GM12801 (cell line): Measurements from ENCODE around the gene STX5.

ENCODE experiments used
- TF ChIP-seq, protein P1 (sequence below): IDR thresholded peaks from one replicate; pipeline ENCODE4 v1.5.1; 2011; ENCODE audit warnings: control low read depth; ENCODE audit not compliant: insufficient read length; ENCODE audit errors: extremely low read depth

Gene STX5

DNA sequence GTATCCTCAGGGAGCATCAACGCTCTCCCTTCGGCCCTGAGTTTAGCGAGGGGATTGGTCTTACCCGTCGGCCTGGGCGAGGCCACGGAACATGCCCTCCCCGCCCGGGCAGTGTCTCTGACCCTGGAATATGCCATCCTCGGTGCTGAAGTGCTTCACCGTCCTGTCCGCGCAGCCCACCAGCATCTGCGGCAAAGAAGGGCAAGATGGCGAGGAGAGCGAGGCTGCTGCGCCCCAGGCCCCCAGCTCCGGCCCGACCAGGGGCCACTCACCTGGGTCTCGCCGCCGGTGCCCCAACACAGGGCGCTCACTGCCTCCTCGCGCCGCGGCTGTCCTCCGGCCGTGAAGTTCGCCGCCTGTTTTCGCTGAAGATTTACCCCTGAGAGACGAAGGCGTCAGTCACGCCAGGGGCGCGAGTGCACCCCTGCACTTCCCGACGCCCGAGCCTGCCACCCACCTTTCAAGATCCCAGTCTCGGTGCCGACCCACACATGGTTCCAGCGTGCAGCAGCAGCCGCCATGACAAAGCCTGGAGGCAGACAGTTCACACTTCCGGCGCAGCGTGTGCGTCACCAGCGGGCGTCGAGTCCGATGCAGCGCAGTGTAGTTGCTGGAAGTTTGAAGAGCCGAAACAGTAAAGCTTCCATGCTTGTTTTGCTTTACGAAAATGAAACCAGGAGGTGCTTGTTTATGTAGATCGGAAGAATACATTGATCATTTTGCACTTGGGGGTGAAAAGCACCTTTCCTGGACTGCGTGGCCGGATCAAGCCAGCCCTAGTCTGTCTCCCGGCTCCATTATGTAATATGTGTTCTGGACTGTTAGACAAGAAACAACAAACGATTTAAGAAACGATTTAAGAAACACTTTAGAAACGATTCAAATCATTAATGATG, 7.4 kb upstream of the STX5 start, which contains the start of gene WDR74:
Gene WDR74 (minus strand): TSS at position 541 of the 896 bp plus-strand sequence. CDS start 20 bp downstream, at position 521.
- TF ChIP-seq, protein P1, sequence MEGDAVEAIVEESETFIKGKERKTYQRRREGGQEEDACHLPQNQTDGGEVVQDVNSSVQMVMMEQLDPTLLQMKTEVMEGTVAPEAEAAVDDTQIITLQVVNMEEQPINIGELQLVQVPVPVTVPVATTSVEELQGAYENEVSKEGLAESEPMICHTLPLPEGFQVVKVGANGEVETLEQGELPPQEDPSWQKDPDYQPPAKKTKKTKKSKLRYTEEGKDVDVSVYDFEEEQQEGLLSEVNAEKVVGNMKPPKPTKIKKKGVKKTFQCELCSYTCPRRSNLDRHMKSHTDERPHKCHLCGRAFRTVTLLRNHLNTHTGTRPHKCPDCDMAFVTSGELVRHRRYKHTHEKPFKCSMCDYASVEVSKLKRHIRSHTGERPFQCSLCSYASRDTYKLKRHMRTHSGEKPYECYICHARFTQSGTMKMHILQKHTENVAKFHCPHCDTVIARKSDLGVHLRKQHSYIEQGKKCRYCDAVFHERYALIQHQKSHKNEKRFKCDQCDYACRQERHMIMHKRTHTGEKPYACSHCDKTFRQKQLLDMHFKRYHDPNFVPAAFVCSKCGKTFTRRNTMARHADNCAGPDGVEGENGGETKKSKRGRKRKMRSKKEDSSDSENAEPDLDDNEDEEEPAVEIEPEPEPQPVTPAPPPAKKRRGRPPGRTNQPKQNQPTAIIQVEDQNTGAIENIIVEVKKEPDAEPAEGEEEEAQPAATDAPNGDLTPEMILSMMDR: no peak

DNA sequence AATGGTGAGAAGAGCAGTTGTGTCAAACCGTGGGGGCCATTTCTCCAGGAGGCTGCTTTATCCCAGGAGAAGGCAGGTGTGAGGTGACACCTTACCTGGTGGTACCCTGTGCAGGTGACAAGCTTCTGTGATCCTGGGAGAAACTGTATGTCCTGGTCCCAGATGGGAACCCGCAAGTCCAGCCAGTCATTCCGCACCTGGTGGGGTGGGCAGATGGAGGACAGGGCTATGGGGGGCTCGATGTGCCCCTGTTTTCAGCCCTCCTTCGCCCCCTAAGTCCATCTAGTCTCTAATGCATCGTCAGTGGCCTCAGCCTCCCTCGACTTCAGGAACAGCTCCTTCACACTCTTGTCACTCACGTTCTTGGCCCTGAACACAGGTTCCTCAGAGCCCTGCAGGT, 3.5 kb upstream of the STX5 start:
- TF ChIP-seq, protein P1: no peak

DNA sequence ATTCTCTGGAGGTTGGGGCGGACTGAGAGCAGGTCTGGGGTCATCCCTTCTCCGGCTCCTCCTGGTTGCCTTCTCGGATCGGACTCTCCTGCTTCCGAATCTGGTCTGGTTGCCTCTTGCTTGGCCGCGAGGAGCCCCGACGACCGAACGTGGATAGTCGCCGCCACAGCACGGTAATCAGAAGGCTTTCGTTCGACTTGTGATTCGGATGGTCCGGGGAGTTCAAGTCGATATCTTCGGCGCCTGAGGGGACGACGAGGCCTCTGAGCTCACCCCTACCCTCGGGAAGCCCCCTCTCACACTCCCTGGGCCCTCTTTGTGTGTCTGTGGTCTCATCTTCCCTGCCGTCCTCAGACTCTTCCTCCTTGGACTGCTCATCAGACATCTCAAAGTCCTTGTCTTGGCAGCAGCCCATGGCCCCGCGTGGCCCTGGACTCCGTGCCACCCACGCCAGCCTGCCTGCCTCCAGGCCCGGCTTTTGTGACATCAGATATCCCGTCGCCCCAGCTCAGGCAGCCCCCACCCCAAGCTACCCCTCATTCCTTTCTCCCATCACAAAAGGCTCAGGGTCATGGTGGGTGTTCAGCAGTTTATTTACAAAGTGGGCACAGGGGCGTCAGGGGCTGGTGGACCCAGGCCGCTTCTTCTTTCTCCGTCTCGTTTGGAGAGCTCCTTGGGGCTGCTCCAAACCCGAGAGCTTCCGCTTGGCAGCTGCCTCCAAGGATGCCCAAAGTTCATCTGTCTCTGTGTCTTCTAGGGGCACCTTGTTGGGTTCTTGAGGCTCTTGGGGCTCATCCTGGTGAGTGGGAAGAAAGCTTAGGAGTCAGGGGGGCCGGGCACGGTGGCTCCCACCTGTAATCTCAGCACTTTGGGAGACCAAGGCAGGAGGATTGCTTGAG, 734 bp upstream of the STX5 start, which contains the start of gene TEX54:
Gene TEX54 (minus strand): TSS at position 506 of the 899 bp plus-strand sequence.
- TF ChIP-seq, protein P1: no peak

DNA sequence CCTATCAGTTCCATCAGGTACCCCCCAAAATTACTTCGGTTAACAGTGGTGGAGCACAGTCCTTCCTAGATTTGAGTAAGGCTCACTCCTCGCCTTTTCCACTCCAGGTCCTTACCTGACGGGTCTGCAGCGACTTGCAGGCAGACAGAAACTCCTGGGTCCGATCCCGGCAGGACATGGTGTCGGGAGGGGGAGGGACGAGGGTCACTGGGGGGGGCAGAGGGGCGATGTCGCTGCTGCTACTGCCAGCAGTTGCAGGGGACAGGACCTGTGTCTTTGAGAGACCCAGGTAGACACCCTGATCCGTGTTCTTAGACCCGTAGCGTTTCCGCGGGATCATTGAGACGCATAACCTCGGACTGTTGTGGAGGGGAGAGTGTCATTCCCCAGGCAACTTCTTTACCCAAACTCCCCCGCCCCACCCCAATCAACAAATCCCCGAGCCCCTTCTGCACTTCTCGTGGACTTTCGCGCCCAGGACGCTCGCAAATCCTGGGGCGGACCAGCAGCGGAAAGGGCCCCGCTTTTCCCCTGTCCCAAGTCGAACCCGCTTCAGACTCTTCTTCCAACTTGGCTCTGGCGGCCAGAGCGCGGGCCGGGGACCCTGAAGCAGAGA, 839 bp downstream of the STX5 start:
- TF ChIP-seq, protein P1: no peak

DNA sequence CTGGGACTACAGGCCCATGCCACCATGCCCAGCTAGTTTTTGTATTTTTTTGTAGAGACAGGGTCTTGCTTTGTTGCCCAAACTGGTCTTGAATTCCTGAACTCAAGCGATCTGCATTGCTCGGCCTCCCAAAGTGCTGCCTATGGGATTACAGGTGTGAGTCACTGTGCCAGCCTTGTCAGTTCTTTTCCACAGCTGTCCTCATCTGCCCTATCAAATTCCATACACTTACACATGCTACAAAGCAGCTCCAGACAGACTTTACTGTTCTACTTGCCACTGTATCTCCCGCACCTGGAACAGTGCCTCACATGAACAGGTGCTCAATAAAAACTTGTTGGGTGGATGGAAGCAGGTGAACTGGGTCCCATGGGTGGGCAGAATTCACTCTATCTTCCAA, 8.2 kb downstream of the STX5 start:
- TF ChIP-seq, protein P1: no peak

DNA sequence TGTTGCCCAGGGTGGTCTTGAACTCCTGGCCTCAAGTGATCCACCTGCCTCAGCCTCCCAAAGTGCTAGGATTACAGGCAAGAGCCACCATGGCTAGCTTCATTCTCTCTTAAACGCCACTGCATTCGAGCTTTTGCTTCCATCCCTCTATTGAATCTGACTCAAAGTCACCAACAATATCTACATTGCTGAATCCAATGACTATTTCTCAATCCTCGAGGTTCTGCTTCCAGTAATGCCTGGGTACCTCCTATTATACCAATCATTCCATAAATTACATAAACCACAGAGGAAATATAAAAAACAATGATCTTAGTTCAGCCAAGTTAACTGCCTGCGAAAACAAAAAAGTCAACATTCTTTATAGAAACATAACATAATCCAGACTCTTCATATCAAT, 14.7 kb downstream of the STX5 start:
- TF ChIP-seq, protein P1: no peak

DNA sequence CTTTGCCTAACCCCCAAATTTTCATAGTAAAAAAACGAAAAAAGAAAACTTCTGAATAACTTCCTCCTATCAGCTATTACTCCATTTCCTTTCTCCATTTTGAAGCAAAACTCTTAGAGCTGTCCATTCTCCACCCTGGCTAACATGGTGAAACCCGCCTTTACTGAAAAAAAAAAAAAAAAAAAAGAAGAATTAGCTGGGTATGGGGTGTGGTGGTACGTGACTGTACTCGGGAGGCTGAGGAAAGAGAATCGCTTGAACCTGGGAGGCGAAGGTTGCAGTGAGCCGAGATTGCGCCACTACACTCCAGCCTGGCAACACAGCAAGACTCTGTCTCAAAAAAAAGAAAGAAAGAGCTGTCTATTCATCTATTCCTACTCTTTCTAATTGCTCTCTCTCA, 15.3 kb downstream of the STX5 start:
- TF ChIP-seq, protein P1: no peak
